ENCODE results near the gene USP51.
"Not testable (repeated sequence)": the region's sequence is repeated elsewhere in the genome, so short reads cannot be mapped to it uniquely, and the experiment has no call there.

Gene USP51

GRCh38 chrX:55464050-55464449 lies 25.6 kb downstream of the USP51 start:
- DNase-seq, result not testable (repeated sequence)

DNA sequence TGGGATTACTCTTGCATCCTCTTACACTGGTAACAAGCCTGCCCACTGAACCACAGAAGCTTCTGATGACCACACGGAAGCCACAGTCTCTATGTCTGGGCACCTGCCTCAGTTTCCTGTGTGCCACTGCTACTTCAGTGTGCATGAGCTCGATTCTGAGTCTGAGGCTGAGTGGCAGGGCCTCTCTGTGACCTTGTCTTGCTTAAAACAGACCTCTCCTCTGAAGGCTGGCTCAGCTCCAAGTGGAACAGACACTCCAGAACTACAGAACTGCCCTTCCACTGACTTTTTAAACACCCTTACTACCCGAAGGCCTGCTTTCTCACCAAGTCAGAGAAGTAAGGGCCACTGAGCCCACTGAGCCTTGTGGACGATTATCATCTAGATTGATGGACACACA lies 29.7 kb downstream of the USP51 start:
- DNase-seq, result not testable (repeated sequence)

- not testable (repeated sequence) for DNase-seq
These were observed 30.2 kb downstream of the USP51 start for GRCh38 chrX:55459426-55459825.

- DNase-seq, result not testable (repeated sequence)
These were observed 33.9 kb downstream of the USP51 start for GRCh38 chrX:55455708-55456107.

- DNase-seq, result no peak
These were observed 36.9 kb downstream of the USP51 start for GRCh38 chrX:55452833-55453124.

DNA sequence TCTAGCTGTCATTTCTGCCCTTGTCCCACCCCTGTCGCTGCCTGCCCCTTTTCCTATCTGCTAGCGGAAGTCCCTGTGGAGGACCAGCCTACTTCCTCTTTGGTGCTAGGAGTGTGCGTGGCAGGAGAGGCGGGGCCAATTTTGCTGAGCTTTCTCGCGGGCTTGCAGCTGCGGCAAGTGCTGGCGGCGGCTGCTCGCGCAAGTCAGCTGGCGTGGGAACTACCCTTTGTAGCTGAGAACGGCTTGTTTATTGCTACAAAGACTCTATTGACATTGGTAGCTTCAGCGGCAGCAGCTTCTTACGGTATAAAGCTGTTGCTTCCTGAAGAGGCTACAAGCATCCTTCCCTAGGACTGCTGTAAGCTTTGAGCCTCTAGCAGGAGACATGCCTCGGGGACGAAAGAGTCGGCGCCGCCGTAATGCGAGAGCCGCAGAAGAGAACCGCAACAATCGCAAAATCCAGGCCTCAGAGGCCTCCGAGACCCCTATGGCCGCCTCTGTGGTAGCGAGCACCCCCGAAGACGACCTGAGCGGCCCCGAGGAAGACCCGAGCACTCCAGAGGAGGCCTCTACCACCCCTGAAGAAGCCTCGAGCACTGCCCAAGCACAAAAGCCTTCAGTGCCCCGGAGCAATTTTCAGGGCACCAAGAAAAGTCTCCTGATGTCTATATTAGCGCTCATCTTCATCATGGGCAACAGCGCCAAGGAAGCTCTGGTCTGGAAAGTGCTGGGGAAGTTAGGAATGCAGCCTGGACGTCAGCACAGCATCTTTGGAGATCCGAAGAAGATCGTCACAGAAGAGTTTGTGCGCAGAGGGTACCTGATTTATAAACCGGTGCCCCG lies 37.4 kb downstream of the USP51 start, which contains the start of gene MAGEH1:
Gene MAGEH1 (plus strand): TSS at position 138 of the 843 bp plus-strand sequence. CDS start 248 bp downstream, at position 386.
- peak; percentile 64 to 81 (median 74) for DNase-seq

DNA sequence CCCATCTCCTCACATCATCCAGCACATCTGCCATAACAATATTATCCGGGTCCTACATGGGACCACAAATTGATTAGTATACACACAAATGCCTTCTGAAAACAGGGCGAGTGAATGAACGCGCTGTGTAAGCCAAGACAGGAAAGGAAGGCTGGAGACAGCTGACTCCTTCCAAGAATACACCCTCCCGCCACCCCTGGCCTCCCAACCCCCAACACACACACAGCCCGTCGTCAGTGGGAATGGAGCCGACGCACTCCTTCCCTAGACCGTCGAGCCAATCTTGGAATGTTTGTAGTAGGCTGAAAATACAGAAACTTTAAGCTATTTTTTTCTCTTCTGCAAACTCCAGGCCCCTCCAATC lies 38.0 kb downstream of the USP51 start:
- no peak for DNase-seq

- DNase-seq, result no peak
These were observed 38.5 kb downstream of the USP51 start for GRCh38 chrX:55451141-55451540.

GRCh38 chrX:55450259-55450658 lies 39.4 kb downstream of the USP51 start:
- DNase-seq, result no peak

- DNase-seq, result not testable (repeated sequence)
These were observed 46.2 kb downstream of the USP51 start for GRCh38 chrX:55443468-55443867.

Measured in stimulated activated naive CD4-positive, alpha-beta T cell (primary cell).